Endothelial cell (in vitro differentiated cells): ENCODE results near the gene TMEM44. TPM values are rescaled to one million over a fixed set of nuclear protein-coding genes. Genes with fewer than 3 reads are reported as not detected.

ENCODE experiments used
- DNase-seq: peaks from one replicate; pipeline ENCODE4 v3.0.0; 2021; ENCODE audit warnings: low spot score
- H3K27ac Mint-ChIP-seq: one replicate; pipeline ENCODE4 v1.8.0; 2021; ENCODE audit warnings: mixed read lengths, inconsistent platforms; ENCODE audit not compliant: unreplicated experiment
- H3K27me3 Mint-ChIP-seq: one replicate; pipeline ENCODE4 v1.8.0; 2021; ENCODE audit warnings: mild to moderate bottlenecking, moderate library complexity, mixed read lengths, inconsistent platforms; ENCODE audit not compliant: unreplicated experiment
- H3K36me3 Mint-ChIP-seq: one replicate; pipeline ENCODE4 v1.8.0; 2021; ENCODE audit warnings: mild to moderate bottlenecking, low read depth, mixed read lengths, inconsistent platforms; ENCODE audit not compliant: unreplicated experiment
- H3K4me1 Mint-ChIP-seq: one replicate; pipeline ENCODE4 v1.8.0; 2021; ENCODE audit warnings: mild to moderate bottlenecking, mixed read lengths, inconsistent platforms; ENCODE audit not compliant: unreplicated experiment
- H3K4me3 Mint-ChIP-seq: one replicate; pipeline ENCODE4 v1.8.0; 2021; ENCODE audit warnings: mild to moderate bottlenecking, mixed read lengths, inconsistent platforms; ENCODE audit not compliant: unreplicated experiment
- H3K9me3 Mint-ChIP-seq: one replicate; pipeline ENCODE4 v1.8.0; 2021; ENCODE audit warnings: mixed read lengths, inconsistent platforms; ENCODE audit not compliant: unreplicated experiment
- CTCF ChIP-seq: fragments of 200-600 bp; sonication (generic); IDR thresholded peaks from one replicate; pipeline ENCODE4 v1.5.0; 2021; ENCODE audit warnings: antibody characterized with exemption; ENCODE audit not compliant: unreplicated experiment
- total RNA-seq: library from RNA; stranded (reverse); fragmentation: NEBNext Ultra II Directional; extraction: Animal tissue kit (Norgen Biotek cat#: 25700); gene quantifications from one replicate; pipeline ENCODE4 v1.2.1, GENCODE V29; 2021; ENCODE audit not compliant: unreplicated experiment

TMEM44 gene
- total RNA-seq, 1 donor from 2014 or later: 51.1 TPM

GRCh38 chr3:194671900-194672808, 38.9 kb upstream of the TMEM44 start, which contains the start of gene LSG1:
Gene LSG1, minus strand, starts transcription at chr3:194672191. Its CDS starts 29 bp downstream, at chr3:194672162.
- Mint-ChIP-seq H3K9me3 (no peaks in the 10 kb centered on the region), H3K4me3 (peak within 1 kb of the TSS; percentile 98), H3K4me1 (peaks cover 22% of the 10 kb centered on the region), H3K27me3 (peaks cover 2% of the 10 kb centered on the region), H3K27ac (peak within 1 kb of the TSS; percentile 96), H3K36me3 (peaks cover 7% of the 10 kb centered on the region)
- TF ChIP-seq CTCF: no peak
- DNase-seq: peak; percentile 88

- peak overlapping the region; percentile 96 for H3K27ac Mint-ChIP-seq
- peak overlapping the region; percentile 98 for H3K4me3 Mint-ChIP-seq
- peaks cover 2% of the 10 kb centered on the region for H3K27me3 Mint-ChIP-seq
- H3K36me3 Mint-ChIP-seq: peaks cover 7% of the 10 kb centered on the region
- peaks cover 22% of the 10 kb centered on the region for H3K4me1 Mint-ChIP-seq
- no peaks in the 10 kb centered on the region for H3K9me3 Mint-ChIP-seq
- peak; percentile 92 for TF ChIP-seq CTCF
- DNase-seq: no peak
Measured at GRCh38 chr3:194671511-194671899, 38.3 kb upstream of the TMEM44 start.

GRCh38 chr3:194667363-194667762, 34.1 kb upstream of the TMEM44 start:
- Mint-ChIP-seq H3K4me3 (no peak overlapping the region), H3K9me3 (no peaks in the 10 kb centered on the region), H3K4me1 (peaks cover 17% of the 10 kb centered on the region), H3K27me3 (no peaks in the 10 kb centered on the region), H3K36me3 (peaks cover 24% of the 10 kb centered on the region), H3K27ac (peak overlapping the region; percentile 65)
- no peak for DNase-seq
- no peak for TF ChIP-seq CTCF

- H3K4me3 Mint-ChIP-seq: peak overlapping the region; percentile 43
- peaks cover 28% of the 10 kb centered on the region for H3K4me1 Mint-ChIP-seq
- H3K36me3 Mint-ChIP-seq: peaks cover 24% of the 10 kb centered on the region
- H3K27ac Mint-ChIP-seq: no peak overlapping the region
- no peak for TF ChIP-seq CTCF
- no peak for DNase-seq
- no peaks in the 10 kb centered on the region for H3K27me3 Mint-ChIP-seq
- no peaks in the 10 kb centered on the region for H3K9me3 Mint-ChIP-seq
Measured at GRCh38 chr3:194664857-194665256, 31.6 kb upstream of the TMEM44 start.

- peaks cover 25% of the 10 kb centered on the region for H3K36me3 Mint-ChIP-seq
- H3K4me1 Mint-ChIP-seq: peaks cover 42% of the 10 kb centered on the region
- peak overlapping the region; percentile 83 for H3K27ac Mint-ChIP-seq
- no peak overlapping the region for H3K4me3 Mint-ChIP-seq
- TF ChIP-seq CTCF: no peak
- no peaks in the 10 kb centered on the region for H3K27me3 Mint-ChIP-seq
- H3K9me3 Mint-ChIP-seq: no peaks in the 10 kb centered on the region
- no peak for DNase-seq
Measured at GRCh38 chr3:194661946-194662345, 28.7 kb upstream of the TMEM44 start.
